ENCODE data around the gene METTL4. TPM values are rescaled to one million over a fixed set of nuclear protein-coding genes. Genes with fewer than 3 reads are reported as not detected.
A peak's percentile ranks its signal among the peaks of the same experiment; 100 is the strongest.
"Not testable (repeated sequence)": the region's sequence is repeated elsewhere in the genome, so short reads cannot be mapped to it uniquely, and the experiment has no call there.

METTL4 gene
- total and polyA plus RNA-seq, 2 donors from 2014 or later: 7.2 to 15.2 TPM

DNA sequence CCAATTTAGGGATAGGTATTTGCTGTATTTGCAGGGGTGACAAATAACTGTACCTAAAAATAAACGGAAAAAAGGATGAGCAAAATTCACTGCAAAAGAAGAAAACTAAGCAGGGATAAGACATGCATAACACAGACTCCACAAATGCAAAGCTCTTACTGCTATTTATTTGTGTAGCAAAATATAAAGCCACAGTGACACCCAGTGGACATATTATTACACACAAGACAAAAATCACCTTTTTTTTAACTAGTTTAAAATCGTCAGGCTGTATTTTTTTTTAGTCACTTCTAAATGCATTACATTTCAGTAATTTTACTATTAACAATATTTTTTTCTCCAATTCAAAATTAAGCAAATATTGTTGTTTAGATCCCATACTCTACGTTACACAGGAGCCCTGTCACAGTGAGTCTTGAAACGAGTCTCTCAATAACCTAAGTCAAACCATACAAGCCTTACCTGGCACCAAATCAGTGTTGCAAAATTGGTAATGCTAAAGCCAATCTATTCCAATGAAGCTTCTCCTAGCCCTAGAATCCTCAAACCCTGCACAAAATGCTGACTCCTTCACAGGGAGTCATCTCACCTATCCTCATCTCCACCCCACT lies 23.7 kb downstream of the METTL4 start:
- intact Hi-C loops (cut with DNase I): loop anchor here (10.0 kb wide), 1 partner anchor 963 kb away; no protein-coding TSS in a partner anchor
- peak; percentile 90 for FAIRE-seq
- H3K4me1 ChIP-seq (ENCODE audit: control insufficient read depth in 2 of 3, insufficient read depth in 2 of 3, low read depth in 1 of 3, low read length in 3 of 3): no peaks in the 10 kb centered on the region
- no peaks in the 10 kb centered on the region for H3K27me3 ChIP-seq (ENCODE audit: control insufficient read depth, insufficient read depth, low read length)
- no peak overlapping the region for H3K4me3 ChIP-seq (ENCODE audit: low read length in 3 of 3)
- no peaks in the 10 kb centered on the region for H3K9me3 ChIP-seq (ENCODE audit: control insufficient read depth in 2 of 3, insufficient read depth in 1 of 3, low read length in 3 of 3)
- peaks cover 0 to 3% (median 2%) of the 10 kb centered on the region in 3 donors for H3K36me3 ChIP-seq (ENCODE audit: control insufficient read depth in 2 of 3, insufficient read depth in 3 of 3, low read length in 3 of 3)
- TF ChIP-seq, protein P1, sequence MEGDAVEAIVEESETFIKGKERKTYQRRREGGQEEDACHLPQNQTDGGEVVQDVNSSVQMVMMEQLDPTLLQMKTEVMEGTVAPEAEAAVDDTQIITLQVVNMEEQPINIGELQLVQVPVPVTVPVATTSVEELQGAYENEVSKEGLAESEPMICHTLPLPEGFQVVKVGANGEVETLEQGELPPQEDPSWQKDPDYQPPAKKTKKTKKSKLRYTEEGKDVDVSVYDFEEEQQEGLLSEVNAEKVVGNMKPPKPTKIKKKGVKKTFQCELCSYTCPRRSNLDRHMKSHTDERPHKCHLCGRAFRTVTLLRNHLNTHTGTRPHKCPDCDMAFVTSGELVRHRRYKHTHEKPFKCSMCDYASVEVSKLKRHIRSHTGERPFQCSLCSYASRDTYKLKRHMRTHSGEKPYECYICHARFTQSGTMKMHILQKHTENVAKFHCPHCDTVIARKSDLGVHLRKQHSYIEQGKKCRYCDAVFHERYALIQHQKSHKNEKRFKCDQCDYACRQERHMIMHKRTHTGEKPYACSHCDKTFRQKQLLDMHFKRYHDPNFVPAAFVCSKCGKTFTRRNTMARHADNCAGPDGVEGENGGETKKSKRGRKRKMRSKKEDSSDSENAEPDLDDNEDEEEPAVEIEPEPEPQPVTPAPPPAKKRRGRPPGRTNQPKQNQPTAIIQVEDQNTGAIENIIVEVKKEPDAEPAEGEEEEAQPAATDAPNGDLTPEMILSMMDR (IDR thresholded peaks at IDR 0.05; ENCODE audit: borderline replicate concordance, extremely low read depth, insufficient read depth): peak; percentile 57
- H3K9ac ChIP-seq (ENCODE audit: low read length in 3 of 3): no peak overlapping the region
- DNase-seq: peak in 2 of 5 donors; percentile 72 to 78
- no peak overlapping the region for H3K27ac ChIP-seq (ENCODE audit: low read depth in 2 of 2, low read length in 2 of 2)

DNA sequence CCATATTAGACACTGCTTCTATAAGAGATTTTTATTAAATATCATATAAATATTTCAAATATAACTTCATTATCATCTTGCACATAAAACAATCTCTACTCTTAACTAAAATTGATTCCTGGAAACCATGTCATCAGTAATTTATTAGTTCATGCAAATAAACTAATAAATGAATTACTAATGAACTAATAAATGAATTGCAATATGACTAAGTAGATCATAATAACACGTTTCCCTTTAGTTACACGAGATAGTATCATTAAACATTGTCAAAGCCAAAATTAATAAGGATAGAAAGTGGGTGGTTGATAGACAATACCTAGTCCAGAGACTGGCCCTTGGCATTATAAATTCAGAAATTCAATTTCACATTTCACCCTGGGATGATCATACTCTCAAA lies 26.1 kb downstream of the METTL4 start:
- H3K4me3 ChIP-seq (ENCODE audit: low read length in 3 of 3): no peak overlapping the region
- TF ChIP-seq, protein P1 (IDR thresholded peaks at IDR 0.05; ENCODE audit: borderline replicate concordance, extremely low read depth, insufficient read depth): no peak
- intact Hi-C loops (cut with DNase I): loop anchor here (10.0 kb wide), 1 partner anchor 960 kb away; no protein-coding TSS in a partner anchor
- peaks cover 0 to 3% (median 2%) of the 10 kb centered on the region in 3 donors for H3K36me3 ChIP-seq (ENCODE audit: control insufficient read depth in 2 of 3, insufficient read depth in 3 of 3, low read length in 3 of 3)
- no peak for DNase-seq
- no peak overlapping the region for H3K9ac ChIP-seq (ENCODE audit: low read length in 3 of 3)
- no peaks in the 10 kb centered on the region for H3K27me3 ChIP-seq (ENCODE audit: control insufficient read depth, insufficient read depth, low read length)
- no peaks in the 10 kb centered on the region for H3K9me3 ChIP-seq (ENCODE audit: control insufficient read depth in 2 of 3, insufficient read depth in 1 of 3, low read length in 3 of 3)
- no peaks in the 10 kb centered on the region for H3K4me1 ChIP-seq (ENCODE audit: control insufficient read depth in 2 of 3, insufficient read depth in 2 of 3, low read depth in 1 of 3, low read length in 3 of 3)
- peak; percentile 41 for FAIRE-seq
- H3K27ac ChIP-seq (ENCODE audit: low read depth in 2 of 2, low read length in 2 of 2): no peak overlapping the region

DNA sequence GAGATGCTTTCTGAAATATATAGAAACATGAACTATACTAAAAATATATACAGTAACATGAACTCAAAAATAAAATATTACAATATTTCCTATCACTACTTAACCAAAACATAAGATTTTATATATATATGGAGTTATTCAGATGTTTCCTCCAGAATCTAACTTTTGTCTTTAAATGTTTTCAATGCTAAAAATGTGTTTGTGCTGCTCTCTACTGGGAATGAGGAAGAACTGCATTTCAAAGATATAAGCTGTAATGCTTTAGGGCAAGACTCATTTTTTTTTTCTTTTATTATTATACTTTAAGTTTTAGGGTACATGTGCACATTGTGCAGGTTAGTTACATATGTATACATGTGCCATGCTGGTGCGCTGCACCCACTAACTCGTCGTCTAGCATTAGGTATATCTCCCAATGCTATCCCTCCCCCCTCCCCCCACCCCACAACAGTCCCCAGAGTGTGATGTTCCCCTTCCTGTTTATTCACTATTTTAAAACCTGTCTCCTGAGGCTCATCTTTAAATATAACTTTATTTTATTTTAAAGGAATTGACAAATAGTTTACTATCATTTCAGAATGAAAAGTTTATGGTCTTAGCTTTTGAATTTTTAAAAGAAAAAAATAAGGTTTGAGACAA lies 29.3 kb downstream of the METTL4 start:
- H3K36me3 ChIP-seq (ENCODE audit: control insufficient read depth in 2 of 3, insufficient read depth in 3 of 3, low read length in 3 of 3); H3K27me3 ChIP-seq (ENCODE audit: control insufficient read depth, insufficient read depth, low read length); H3K4me1 ChIP-seq (ENCODE audit: control insufficient read depth in 2 of 3, insufficient read depth in 2 of 3, low read depth in 1 of 3, low read length in 3 of 3); H3K9ac ChIP-seq (ENCODE audit: low read length in 3 of 3); H3K9me3 ChIP-seq (ENCODE audit: control insufficient read depth in 2 of 3, insufficient read depth in 1 of 3, low read length in 3 of 3); H3K4me3 ChIP-seq (ENCODE audit: low read length in 3 of 3); H3K27ac ChIP-seq (ENCODE audit: low read depth in 2 of 2, low read length in 2 of 2): not testable (repeated sequence)
- intact Hi-C loops (cut with DNase I): loop anchor here (10.0 kb wide), 1 partner anchor 957 kb away; no protein-coding TSS in a partner anchor
- TF ChIP-seq, protein P1 (IDR thresholded peaks at IDR 0.05; ENCODE audit: borderline replicate concordance, extremely low read depth, insufficient read depth): peak; percentile 58
- FAIRE-seq (peak; percentile 96), DNase-seq (peak in 2 of 5 donors; percentile 47 to 72)

Data from kidney (tissue), 14 donors.